Neural cell (in vitro differentiated cells): ENCODE measurements around the gene TGDS.

ENCODE experiments used
- EZH2 ChIP-seq: fragments of 200-600, 300-800 bp; shearing (Covaris generic), sonication (generic); IDR thresholded peaks from 2 replicates; pipeline ENCODE4 v1.6.1; 2014; ENCODE audit warnings: antibody characterized with exemption, low read length, borderline replicate concordance, mild to moderate bottlenecking; ENCODE audit not compliant: insufficient read depth, poor library complexity, severe bottlenecking
- MXI1 ChIP-seq: fragments of 450-650 bp; conservative IDR thresholded peaks from 2 replicates; pipeline ENCODE4 v1.6.1; 2014; ENCODE audit warnings: antibody characterized with exemption, mild to moderate bottlenecking; ENCODE audit not compliant: poor library complexity, severe bottlenecking
- POLR2AphosphoS5 ChIP-seq: IDR thresholded peaks from 2 replicates; pipeline ENCODE4 v1.6.1; 2012
- RAD21 ChIP-seq: fragments of 450-650 bp; conservative IDR thresholded peaks from 2 replicates; pipeline ENCODE4 v1.6.1; 2014; ENCODE audit warnings: antibody characterized with exemption, mild to moderate bottlenecking, moderate library complexity
- SMC3 ChIP-seq: fragments of 450-650 bp; conservative IDR thresholded peaks from 2 replicates; pipeline ENCODE4 v1.6.1; 2014; ENCODE audit warnings: antibody characterized with exemption, mild to moderate bottlenecking, moderate library complexity; ENCODE audit not compliant: poor library complexity
- TAF1 ChIP-seq: IDR thresholded peaks from 2 replicates; pipeline ENCODE4 v1.6.1; 2012; ENCODE audit warnings: low read depth
- TF ChIP-seq, protein P1 (sequence below): fragments of 450-650 bp; IDR thresholded peaks from 2 replicates; pipeline ENCODE4 v1.5.1; 2014; ENCODE audit warnings: antibody characterized with exemption, mild to moderate bottlenecking, moderate library complexity; ENCODE audit not compliant: poor library complexity, severe bottlenecking

DNA sequence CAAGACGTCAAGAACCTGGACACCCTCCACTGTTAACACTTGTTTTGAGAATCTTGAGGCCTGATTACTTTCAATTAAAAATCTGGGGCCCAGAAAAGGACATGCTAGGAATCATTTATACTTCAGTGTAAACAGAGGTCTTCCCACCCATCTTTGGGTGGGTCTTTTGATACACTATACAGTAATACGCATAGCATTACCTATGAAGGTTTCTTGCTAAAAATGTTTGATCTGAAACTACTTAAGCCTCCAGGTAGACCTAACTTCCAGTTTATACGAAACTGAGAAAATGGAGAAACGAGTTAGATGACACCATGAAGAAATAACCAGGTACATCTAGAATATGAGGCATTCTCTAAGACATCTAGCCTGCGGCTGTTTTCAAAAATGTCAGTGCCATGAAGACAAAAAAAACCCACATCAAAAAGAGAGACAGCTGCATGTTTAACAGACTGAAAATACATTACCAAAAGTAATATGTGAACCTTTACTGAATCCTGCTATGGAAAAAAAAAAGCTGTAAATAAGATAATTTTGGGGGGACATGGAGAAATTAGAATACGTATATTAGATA, 36.6 kb downstream of the TGDS start:
- TF ChIP-seq EZH2 (no peak), RAD21 (no peak), TAF1 (no peak), POLR2AphosphoS5 (no peak), SMC3 (no peak), MXI1 (no peak)
- TF ChIP-seq, protein P1, sequence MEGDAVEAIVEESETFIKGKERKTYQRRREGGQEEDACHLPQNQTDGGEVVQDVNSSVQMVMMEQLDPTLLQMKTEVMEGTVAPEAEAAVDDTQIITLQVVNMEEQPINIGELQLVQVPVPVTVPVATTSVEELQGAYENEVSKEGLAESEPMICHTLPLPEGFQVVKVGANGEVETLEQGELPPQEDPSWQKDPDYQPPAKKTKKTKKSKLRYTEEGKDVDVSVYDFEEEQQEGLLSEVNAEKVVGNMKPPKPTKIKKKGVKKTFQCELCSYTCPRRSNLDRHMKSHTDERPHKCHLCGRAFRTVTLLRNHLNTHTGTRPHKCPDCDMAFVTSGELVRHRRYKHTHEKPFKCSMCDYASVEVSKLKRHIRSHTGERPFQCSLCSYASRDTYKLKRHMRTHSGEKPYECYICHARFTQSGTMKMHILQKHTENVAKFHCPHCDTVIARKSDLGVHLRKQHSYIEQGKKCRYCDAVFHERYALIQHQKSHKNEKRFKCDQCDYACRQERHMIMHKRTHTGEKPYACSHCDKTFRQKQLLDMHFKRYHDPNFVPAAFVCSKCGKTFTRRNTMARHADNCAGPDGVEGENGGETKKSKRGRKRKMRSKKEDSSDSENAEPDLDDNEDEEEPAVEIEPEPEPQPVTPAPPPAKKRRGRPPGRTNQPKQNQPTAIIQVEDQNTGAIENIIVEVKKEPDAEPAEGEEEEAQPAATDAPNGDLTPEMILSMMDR = no peak
